ENCODE measurements around the gene SS18L1. TPM values are rescaled to one million over a fixed set of nuclear protein-coding genes. Genes with fewer than 3 reads are reported as not detected.
A peak's percentile ranks its signal among the peaks of the same experiment; 100 is the strongest.

Gene SS18L1
- total and polyA plus RNA-seq, 7 donors = 10.1 to 18.0 (median 11.3) TPM

DNA sequence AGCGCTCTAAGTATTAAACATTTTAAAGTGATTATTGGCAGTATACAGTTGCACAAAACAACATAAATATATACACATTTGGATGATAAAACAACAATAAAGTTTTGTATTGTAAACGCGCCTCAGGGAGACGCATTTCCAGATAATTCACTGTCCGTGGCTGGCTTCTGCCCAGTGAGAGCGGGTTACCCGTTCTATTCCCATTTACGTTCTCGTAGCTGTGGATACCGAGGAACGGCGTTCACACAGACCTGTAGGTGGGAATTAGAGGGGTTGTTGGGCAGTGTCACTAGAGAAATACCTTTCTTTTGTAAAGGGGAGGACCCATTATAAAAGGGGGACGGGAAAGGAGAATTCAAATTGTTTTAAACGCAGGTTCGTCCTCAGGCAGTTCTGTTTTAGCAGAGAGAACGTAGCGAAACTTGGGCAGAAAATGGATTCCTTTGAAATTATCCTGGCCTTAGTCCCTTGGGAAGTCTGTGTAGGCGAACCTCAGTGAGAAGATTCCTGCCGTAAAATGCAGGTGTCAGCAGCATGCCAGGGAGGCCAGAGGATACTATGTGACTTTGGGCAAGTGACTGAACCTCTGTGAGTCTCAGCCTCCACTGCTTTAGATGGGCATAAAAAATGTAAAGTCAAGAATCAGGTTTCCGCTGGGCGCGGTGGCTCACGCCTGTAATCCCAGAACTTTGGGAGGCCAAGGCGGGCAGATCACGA is 40.0 kb downstream of the SS18L1 start:
- Histone ChIP-seq H3K4me1 (peaks cover 13% of the 10 kb centered on the region), H3K4me3 (peak overlapping the region; percentile 95), H3K9me3 (no peaks in the 10 kb centered on the region), H3K27ac (peak overlapping the region; percentile 96), H3K27me3 (ENCODE audit: insufficient read depth in 3 of 3, low read length in 2 of 3) (no peaks in the 10 kb centered on the region), H3K36me3 (ENCODE audit: insufficient read depth in 1 of 2, low read depth in 1 of 2) (peaks cover 0 to 25% of the 10 kb centered on the region in 2 donors)
- peak in 1 of 2 donors; percentile 40 for DNase-seq
- intact Hi-C loops (cut with DNase I) = loop anchor here (2.0 to 10.0 kb wide), 2 partner anchors 41 to 201 kb away; partner anchors contain the start of genes RPS21 (in 2 of the 2), PSMA7 (in 1 of the 2) and SS18L1 (in 1 of the 2)
- 17 to 23% (median 21%) methylated on average over 25 of the region's 25 CpGs for WGBS, 3 donors
- TF ChIP-seq, protein P1, sequence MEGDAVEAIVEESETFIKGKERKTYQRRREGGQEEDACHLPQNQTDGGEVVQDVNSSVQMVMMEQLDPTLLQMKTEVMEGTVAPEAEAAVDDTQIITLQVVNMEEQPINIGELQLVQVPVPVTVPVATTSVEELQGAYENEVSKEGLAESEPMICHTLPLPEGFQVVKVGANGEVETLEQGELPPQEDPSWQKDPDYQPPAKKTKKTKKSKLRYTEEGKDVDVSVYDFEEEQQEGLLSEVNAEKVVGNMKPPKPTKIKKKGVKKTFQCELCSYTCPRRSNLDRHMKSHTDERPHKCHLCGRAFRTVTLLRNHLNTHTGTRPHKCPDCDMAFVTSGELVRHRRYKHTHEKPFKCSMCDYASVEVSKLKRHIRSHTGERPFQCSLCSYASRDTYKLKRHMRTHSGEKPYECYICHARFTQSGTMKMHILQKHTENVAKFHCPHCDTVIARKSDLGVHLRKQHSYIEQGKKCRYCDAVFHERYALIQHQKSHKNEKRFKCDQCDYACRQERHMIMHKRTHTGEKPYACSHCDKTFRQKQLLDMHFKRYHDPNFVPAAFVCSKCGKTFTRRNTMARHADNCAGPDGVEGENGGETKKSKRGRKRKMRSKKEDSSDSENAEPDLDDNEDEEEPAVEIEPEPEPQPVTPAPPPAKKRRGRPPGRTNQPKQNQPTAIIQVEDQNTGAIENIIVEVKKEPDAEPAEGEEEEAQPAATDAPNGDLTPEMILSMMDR (IDR thresholded peaks at IDR 0.05) = no peak
- no peak for ATAC-seq

DNA sequence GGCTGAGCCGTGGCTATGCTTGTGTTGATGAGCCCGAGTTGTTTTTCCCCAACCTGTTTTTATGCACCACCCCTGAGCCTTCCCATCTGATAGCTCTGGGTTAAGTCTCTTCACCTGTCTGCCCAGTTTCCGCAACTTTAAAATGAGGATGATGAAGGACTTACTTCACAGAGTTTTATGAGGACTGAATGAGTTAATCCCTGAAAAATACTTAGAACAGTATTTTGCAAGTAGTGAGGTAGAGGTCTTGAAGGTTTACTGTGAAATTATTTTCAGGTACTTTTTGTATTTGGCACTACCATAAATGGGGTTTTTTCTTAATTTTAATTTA is 42.5 kb downstream of the SS18L1 start:
- Histone ChIP-seq H3K36me3 (ENCODE audit: insufficient read depth in 1 of 2, low read depth in 1 of 2) (peaks cover 0 to 26% of the 10 kb centered on the region in 2 donors), H3K27me3 (ENCODE audit: insufficient read depth in 3 of 3, low read length in 2 of 3) (no peaks in the 10 kb centered on the region), H3K4me1 (peaks cover 13% of the 10 kb centered on the region), H3K9me3 (no peaks in the 10 kb centered on the region), H3K4me3 (no peak overlapping the region), H3K27ac (no peak overlapping the region)
- 72 to 87% (median 73%) methylated on average over 3 of the region's 3 CpGs for WGBS, 3 donors
- TF ChIP-seq, protein P1 (IDR thresholded peaks at IDR 0.05) = no peak
- ATAC-seq (no peak), DNase-seq (no peak)
- intact Hi-C loops (cut with DNase I) = loop anchor here (10.0 kb wide), 1 partner anchor 199 kb away; the partner anchor contains the start of gene RPS21 (in 2 of the 2)

DNA sequence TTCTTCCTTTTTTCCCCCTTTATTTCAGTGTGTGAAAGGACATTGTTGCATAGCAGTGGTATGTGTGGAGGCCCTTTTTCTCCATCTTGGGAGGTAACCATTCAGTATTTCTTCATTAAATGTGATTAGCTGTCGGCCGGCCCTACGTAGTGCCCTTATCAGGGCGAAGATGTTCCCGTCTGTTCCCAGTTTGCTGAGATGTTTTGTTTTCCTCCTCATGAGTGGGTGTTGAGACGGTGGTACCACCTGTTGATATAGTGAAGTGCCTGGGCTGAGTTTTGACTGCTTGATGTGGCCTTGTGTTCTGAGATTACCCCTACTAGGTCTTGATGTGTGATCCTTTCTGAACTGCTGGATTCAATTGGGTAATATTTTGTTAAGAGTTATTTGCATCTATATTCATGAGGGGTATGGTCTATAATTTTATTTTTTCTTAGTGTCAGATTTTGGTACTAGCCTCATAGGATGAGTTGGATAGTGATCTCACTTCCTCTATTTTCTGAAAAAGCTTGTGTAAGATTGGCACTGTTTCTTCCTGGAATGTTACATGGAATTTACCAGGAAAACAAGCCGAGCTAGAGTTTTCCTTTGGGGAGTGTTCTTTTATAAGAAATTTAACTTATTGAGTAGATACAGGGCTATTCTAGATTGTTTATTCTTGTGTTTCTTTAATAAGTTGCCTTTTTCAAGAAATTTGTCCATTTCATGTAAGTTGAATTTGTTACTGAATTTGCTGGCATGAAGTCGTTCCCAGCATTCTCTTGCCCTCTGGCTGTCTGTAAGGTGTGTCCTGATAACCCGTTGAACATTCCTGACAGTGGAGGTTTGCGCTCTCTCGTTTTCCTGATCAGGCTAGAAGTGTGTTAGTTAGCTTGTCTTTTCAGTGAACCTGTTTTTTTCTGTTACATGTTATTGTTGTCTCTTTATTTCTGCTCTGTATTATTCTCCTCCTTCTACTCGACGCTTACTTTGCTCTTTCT is 43.6 kb downstream of the SS18L1 start:
- Histone ChIP-seq H3K9me3 (no peaks in the 10 kb centered on the region), H3K27ac (no peak overlapping the region), H3K36me3 (ENCODE audit: insufficient read depth in 1 of 2, low read depth in 1 of 2) (peaks cover 0 to 27% of the 10 kb centered on the region in 2 donors), H3K4me1 (peaks cover 13% of the 10 kb centered on the region), H3K27me3 (ENCODE audit: insufficient read depth in 3 of 3, low read length in 2 of 3) (no peaks in the 10 kb centered on the region), H3K4me3 (no peak overlapping the region)
- TF ChIP-seq, protein P1 (IDR thresholded peaks at IDR 0.05) = no peak
- intact Hi-C loops (cut with DNase I) = loop anchor here (10.0 kb wide), 1 partner anchor 198 kb away; the partner anchor contains the start of gene RPS21 (in 2 of the 2)
- DNase-seq = no peak
- 73 to 79% (median 74%) methylated on average over 13 of the region's 13 CpGs for WGBS, 3 donors
- no peak for ATAC-seq

DNA sequence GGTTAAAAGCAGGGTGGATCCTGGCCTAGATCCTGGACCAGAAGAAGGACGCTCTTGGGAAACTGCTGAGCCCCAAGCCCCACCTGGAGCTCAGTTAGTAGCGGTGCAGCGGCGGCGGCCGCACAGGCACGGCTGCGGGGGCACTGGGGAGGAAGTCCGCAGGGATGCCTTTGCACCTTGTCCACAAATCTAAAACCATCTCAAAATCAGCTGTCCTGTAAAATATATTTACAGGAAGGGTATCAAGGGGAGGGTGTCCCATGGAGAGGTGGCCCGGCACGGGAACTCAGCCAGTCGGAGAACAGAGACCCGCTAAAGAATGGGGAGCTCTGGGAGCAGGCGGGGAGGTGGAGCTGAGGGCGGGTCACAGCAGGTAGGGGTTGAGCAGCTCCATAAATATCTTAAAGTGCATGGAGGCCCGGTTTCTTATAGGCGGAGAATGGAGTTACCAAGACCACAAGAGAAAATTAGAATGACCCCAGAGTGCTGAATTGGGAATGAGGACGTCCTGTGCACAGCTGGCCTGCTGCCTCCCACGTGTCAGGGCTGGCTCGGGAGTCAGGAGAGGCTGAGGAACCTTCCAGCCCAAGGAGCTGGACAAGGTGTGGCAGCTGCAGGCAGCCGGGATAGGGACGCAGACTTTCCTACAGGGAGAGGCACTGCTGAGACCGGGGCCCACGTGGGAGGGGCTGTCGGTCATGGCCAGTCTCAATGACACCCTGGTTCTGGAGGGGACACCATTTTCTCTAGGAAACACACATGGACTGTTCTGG is 47.3 kb downstream of the SS18L1 start:
- no peak overlapping the region for H3K27ac ChIP-seq
- DNase-seq (peak in 1 of 2 donors; percentile 26), ATAC-seq (no peak)
- H3K4me3 ChIP-seq = no peak overlapping the region
- no peaks in the 10 kb centered on the region for H3K27me3 ChIP-seq (ENCODE audit: insufficient read depth in 3 of 3, low read length in 2 of 3)
- no peaks in the 10 kb centered on the region for H3K4me1 ChIP-seq
- TF ChIP-seq, protein P1 (IDR thresholded peaks at IDR 0.05) = no peak
- H3K36me3 ChIP-seq (ENCODE audit: insufficient read depth in 1 of 2, low read depth in 1 of 2) = peaks cover 0 to 55% of the 10 kb centered on the region in 2 donors
- WGBS, 3 donors = 78 to 85% (median 81%) methylated on average over 25 of the region's 25 CpGs
- intact Hi-C loops (cut with DNase I) = no loop called here
- no peaks in the 10 kb centered on the region for H3K9me3 ChIP-seq
